PC-9 (cell line): ENCODE results near the gene PSMD3.

Experiments
- EZH2 ChIP-seq: fragments of 200-600 bp; sonication (generic); IDR thresholded peaks from 2 replicates; pipeline ENCODE4 v1.8.0; 2017; ENCODE audit warnings: antibody characterized with exemption, low read depth
- TF ChIP-seq, protein P1 (sequence below): fragments of 200-600 bp; sonication (generic); conservative IDR thresholded peaks from 2 replicates; pipeline ENCODE4 v1.6.1; 2017; ENCODE audit warnings: mixed run types, antibody characterized with exemption, mild to moderate bottlenecking, moderate library complexity

DNA sequence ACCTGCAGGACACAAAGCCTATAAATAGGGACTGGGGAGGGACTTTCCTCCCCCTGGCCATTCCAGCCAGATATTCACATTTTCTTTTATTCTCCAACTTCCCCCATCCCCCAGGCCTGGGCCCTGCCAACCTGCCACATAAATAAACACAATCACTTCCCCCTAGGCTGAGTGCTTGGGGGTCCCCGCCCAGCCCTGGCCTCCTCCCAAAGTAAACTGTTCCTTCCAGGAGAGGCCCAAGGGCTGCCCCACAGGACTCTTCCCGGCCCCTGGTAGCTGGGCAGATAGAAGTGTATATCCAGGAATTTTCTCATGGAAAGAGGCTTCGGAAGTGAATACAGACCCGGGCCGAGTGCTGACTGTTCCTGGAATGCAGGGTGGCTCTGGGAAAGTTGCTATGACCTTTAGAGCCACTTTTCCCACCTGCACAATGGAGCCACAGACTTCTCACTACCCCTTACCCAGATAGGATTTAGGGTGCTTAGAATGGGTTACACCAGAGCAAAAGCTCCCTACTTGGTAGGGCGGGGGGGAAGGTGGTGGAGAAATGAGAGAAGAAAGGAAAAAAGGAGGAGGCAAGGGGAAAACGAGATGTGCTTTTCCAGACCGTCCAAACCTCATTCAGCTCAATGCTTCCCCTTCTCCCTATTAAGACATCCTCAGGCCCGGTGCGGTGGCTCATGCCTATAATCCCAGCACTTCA lies 43.1 kb downstream of the PSMD3 start:
- TF ChIP-seq, protein P1, sequence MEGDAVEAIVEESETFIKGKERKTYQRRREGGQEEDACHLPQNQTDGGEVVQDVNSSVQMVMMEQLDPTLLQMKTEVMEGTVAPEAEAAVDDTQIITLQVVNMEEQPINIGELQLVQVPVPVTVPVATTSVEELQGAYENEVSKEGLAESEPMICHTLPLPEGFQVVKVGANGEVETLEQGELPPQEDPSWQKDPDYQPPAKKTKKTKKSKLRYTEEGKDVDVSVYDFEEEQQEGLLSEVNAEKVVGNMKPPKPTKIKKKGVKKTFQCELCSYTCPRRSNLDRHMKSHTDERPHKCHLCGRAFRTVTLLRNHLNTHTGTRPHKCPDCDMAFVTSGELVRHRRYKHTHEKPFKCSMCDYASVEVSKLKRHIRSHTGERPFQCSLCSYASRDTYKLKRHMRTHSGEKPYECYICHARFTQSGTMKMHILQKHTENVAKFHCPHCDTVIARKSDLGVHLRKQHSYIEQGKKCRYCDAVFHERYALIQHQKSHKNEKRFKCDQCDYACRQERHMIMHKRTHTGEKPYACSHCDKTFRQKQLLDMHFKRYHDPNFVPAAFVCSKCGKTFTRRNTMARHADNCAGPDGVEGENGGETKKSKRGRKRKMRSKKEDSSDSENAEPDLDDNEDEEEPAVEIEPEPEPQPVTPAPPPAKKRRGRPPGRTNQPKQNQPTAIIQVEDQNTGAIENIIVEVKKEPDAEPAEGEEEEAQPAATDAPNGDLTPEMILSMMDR = no peak
- TF ChIP-seq EZH2 = no peak
